ENCODE data around the gene SYNM.

Gene SYNM

DNA sequence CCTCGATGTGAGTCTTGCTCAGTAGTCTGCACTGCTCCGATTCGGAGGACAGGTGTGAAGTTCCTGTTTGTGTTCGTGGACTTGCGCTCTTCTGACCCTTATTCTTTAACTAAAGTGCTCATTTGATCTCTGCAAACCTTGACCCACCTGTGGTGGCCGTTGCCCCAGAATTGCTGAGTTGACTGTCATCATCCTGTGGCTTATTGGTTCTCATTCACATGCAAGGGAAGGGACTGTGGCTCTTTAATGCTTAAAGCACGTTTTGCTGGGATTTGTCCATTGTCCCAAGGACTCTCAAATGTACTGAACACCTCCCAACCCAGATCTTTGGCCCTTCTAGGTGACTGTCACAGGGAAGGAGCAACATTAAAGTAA is 13.4 kb downstream of the SYNM start:
- Mint-ChIP-seq H3K36me3 (ENCODE audit: low read depth) (no peaks in the 10 kb centered on the region), H3K27me3 (ENCODE audit: low read depth) (no peaks in the 10 kb centered on the region), H3K4me3 (no peak overlapping the region), H3K9me3 (no peaks in the 10 kb centered on the region), H3K27ac (no peak overlapping the region), H3K4me1 (peaks cover 17% of the 10 kb centered on the region)
- TF ChIP-seq, protein P1, sequence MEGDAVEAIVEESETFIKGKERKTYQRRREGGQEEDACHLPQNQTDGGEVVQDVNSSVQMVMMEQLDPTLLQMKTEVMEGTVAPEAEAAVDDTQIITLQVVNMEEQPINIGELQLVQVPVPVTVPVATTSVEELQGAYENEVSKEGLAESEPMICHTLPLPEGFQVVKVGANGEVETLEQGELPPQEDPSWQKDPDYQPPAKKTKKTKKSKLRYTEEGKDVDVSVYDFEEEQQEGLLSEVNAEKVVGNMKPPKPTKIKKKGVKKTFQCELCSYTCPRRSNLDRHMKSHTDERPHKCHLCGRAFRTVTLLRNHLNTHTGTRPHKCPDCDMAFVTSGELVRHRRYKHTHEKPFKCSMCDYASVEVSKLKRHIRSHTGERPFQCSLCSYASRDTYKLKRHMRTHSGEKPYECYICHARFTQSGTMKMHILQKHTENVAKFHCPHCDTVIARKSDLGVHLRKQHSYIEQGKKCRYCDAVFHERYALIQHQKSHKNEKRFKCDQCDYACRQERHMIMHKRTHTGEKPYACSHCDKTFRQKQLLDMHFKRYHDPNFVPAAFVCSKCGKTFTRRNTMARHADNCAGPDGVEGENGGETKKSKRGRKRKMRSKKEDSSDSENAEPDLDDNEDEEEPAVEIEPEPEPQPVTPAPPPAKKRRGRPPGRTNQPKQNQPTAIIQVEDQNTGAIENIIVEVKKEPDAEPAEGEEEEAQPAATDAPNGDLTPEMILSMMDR (IDR thresholded peaks at IDR 0.05; ENCODE audit: unreplicated experiment in 3 of 3), result no peak

DNA sequence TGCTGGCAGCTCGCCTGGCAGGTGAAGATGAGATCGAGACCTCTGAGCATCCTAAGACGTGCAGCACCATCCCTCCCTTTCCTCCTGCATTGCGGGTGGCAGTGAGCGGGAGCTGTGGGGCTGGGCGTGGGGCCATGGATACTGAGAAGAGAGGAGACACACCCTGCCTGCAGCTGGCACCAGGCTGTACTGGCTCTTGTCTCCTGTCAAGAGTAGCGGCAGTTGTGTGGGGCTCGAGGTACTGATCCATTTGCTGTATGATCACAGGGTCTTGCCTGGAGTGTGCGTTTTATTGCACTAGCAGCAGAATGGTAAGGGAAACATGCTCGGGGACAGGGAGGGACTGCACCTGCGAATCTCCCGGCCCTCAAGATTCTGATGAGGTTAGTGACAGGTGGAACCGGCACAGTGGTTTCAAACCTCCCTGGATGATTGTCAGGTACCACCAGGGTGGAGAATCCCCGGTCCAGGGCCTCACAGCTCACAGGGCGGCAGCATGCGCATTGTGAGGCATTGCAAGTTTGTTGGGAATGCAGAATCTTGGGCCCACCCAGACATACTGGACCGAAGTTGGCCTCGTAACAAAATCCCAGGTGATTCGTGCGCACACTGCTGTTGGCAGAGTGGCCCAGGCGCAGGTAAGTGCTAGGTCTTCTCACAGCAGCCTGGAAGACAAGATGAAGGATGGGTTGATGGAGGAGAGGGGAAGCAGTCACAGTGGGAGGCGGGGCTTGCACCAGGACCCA is 14.1 kb downstream of the SYNM start:
- H3K4me3 Mint-ChIP-seq, result no peak overlapping the region
- H3K27ac Mint-ChIP-seq, result no peak overlapping the region
- H3K27me3 Mint-ChIP-seq (ENCODE audit: low read depth), result no peaks in the 10 kb centered on the region
- peaks cover 24% of the 10 kb centered on the region for H3K4me1 Mint-ChIP-seq
- TF ChIP-seq, protein P1 (IDR thresholded peaks at IDR 0.05; ENCODE audit: unreplicated experiment in 3 of 3), result no peak
- H3K9me3 Mint-ChIP-seq, result no peaks in the 10 kb centered on the region
- H3K36me3 Mint-ChIP-seq (ENCODE audit: low read depth), result no peaks in the 10 kb centered on the region

DNA sequence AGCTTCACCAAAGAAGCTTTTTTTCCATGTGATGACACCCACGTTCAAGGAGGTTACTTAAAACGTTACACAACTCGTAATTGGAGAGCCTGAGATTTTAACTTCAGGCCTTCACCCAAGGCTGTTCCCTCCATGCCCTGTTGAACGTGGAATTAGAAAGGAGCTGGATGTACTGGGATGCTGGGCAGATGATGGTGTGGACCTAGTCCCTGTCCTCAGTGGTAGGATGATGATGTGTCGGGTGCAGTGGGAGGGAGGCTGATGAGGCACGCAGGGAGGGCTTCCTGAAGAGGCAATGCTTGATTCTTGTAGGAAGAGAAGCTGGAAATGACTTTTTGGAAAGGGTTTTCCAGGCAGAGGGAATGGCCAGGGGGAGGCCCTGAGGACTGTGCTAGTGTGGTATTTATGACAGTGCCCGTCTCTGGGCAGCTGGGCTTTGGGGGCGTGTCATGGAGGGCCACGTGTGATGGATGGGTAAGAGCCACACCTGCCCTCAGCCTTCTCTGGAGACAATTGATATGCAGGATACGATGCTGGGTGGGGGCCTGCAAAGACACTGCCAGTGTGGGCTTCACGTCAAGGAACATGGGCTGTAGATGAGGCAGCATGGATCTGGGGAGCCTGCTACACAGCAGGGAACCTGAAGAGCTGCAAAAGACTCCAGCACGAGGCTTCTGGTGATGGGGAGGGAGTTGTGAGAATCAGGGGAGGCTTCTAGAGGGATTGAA is 15.3 kb downstream of the SYNM start:
- Mint-ChIP-seq H3K27ac (no peak overlapping the region), H3K36me3 (ENCODE audit: low read depth) (no peaks in the 10 kb centered on the region), H3K9me3 (no peaks in the 10 kb centered on the region), H3K4me1 (peaks cover 33% of the 10 kb centered on the region), H3K27me3 (ENCODE audit: low read depth) (no peaks in the 10 kb centered on the region), H3K4me3 (no peak overlapping the region)
- TF ChIP-seq, protein P1 (IDR thresholded peaks at IDR 0.05; ENCODE audit: unreplicated experiment in 3 of 3), result no peak

DNA sequence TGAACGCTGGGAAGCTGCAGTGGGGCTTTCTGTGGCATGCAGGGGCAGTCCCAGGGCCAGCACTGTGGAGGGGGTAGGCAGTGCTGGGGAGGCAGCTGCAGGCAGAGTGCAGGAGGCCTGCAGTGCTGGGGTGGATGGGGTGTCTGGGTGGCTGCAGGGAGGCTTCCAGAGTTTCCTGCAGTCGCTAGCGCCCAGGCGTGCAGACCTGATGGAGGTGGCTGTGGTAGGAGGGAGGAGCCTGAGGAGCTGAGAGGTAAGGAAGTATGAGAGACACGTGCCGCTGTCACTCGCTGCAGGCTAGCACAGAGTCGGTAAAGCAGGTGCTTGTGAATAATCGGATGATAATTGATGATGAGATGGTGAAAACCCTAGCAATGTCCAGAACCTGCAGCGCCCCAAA is 16.3 kb downstream of the SYNM start:
- Mint-ChIP-seq H3K36me3 (ENCODE audit: low read depth) (no peaks in the 10 kb centered on the region), H3K4me1 (peaks cover 33% of the 10 kb centered on the region), H3K27me3 (ENCODE audit: low read depth) (no peaks in the 10 kb centered on the region), H3K9me3 (no peaks in the 10 kb centered on the region), H3K27ac (peak overlapping the region in 2 of 3 experiments; percentile 21 to 29), H3K4me3 (no peak overlapping the region)
- TF ChIP-seq, protein P1 (IDR thresholded peaks at IDR 0.05; ENCODE audit: unreplicated experiment in 3 of 3), result no peak

DNA sequence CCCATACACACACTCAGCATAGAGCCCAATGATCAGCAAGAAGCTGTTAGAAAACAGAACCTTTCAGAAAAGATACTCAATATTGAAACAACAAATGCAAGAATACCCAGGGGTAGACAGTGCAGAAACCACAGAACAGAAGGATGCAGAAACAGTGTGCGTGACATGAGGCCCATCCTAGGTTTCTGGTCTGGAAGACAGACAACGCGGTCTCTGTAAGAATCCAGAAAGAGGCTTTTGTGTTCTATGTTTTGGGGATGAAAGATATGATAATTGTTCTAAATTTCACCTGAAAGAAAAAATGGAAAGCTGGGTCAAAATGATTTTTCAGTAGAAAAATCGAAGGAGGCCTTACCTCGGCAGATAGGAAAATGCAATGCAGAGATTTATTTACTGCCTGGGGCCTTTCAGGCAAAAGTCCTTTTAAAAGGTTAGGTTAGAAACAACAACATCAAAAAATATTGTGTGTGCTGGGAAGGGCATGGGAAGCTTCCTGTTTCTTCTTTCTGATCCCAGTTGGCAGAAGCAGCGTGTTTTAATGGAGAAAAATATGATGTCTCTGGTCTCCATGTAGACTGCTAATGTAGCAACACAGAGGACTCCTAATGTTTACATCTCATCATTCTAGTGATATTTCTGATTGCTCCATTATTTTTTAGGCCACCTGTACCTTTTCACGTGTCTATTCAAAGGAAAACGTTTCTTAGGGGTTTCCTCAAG is 17.0 kb downstream of the SYNM start:
- TF ChIP-seq, protein P1 (IDR thresholded peaks at IDR 0.05; ENCODE audit: unreplicated experiment in 3 of 3), result no peak
- no peaks in the 10 kb centered on the region for H3K36me3 Mint-ChIP-seq (ENCODE audit: low read depth)
- H3K4me3 Mint-ChIP-seq, result no peak overlapping the region
- no peaks in the 10 kb centered on the region for H3K27me3 Mint-ChIP-seq (ENCODE audit: low read depth)
- peak overlapping the region in 2 of 3 experiments; percentile 21 to 29 for H3K27ac Mint-ChIP-seq
- H3K9me3 Mint-ChIP-seq, result no peaks in the 10 kb centered on the region
- peaks cover 33% of the 10 kb centered on the region for H3K4me1 Mint-ChIP-seq
